SK-MEL-5 (cell line): ENCODE measurements around the gene RFC4. TPM values are rescaled to one million over a fixed set of nuclear protein-coding genes. Genes with fewer than 3 reads are reported as not detected.
A peak's percentile ranks its signal among the peaks of the same experiment; 100 is the strongest.

Experiments
- DNase-seq: peaks from one replicate; pipeline ENCODE4 v3.0.0-alpha.2; 2016; ENCODE audit warnings: low read depth, low spot score
- in situ Hi-C: cut with HindIII; loops from 2 replicates; pipeline ENCODE4 v1.10.0; 2016; ENCODE audit warnings: low sequenced_read_pairs, high pct_unique_total_duplicates, low pct_unique_long_range_greater_than_20kb
- total RNA-seq: library from RNA; depleted of rRNA; stranded (reverse); fragments of >200 nt; shearing (Covaris generic); gene quantifications from 2 replicates; pipeline ENCODE4 v1.2.3, GENCODE V29; 2014

Gene RFC4
- total RNA-seq, 1 experiment from 2014 or later: 57.3 TPM

GRCh38 chr3:186772701-186773417 lies 33.4 kb downstream of the RFC4 start:
- in situ Hi-C loops: no loop called here
- peak; percentile 91 for DNase-seq

GRCh38 chr3:186772281-186772694 lies 34.0 kb downstream of the RFC4 start:
- DNase-seq: no peak
- in situ Hi-C loops: no loop called here

GRCh38 chr3:186760897-186761447 lies 45.3 kb downstream of the RFC4 start:
- DNase-seq: no peak
- in situ Hi-C loops: no loop called here

- DNase-seq: no peak
- in situ Hi-C loops: no loop called here
Observed at GRCh38 chr3:186760141-186760833, 46.0 kb downstream of the RFC4 start.

GRCh38 chr3:186759231-186759930 lies 46.9 kb downstream of the RFC4 start:
- in situ Hi-C loops: no loop called here
- DNase-seq: no peak

- in situ Hi-C loops: no loop called here
- DNase-seq: no peak
Observed at GRCh38 chr3:186757686-186758220, 48.5 kb downstream of the RFC4 start.

GRCh38 chr3:186757214-186757613 lies 49.1 kb downstream of the RFC4 start:
- in situ Hi-C loops: no loop called here
- DNase-seq: no peak

GRCh38 chr3:186754871-186755270 lies 51.4 kb downstream of the RFC4 start:
- in situ Hi-C loops: no loop called here

GRCh38 chr3:186754006-186754405 lies 52.3 kb downstream of the RFC4 start:
- in situ Hi-C loops: no loop called here

More at GRCh38 chr3:186754871-186755270, 51.4 kb downstream of the RFC4 start:
- no peak for DNase-seq

GRCh38 chr3:186751480-186751879 lies 54.8 kb downstream of the RFC4 start:
- DNase-seq: no peak

More at GRCh38 chr3:186754006-186754405, 52.3 kb downstream of the RFC4 start:
- DNase-seq: no peak

GRCh38 chr3:186750316-186750715 lies 56.0 kb downstream of the RFC4 start:
- in situ Hi-C loops: no loop called here
- no peak for DNase-seq

More at GRCh38 chr3:186751480-186751879, 54.8 kb downstream of the RFC4 start:
- in situ Hi-C loops: no loop called here

GRCh38 chr3:186746008-186746407 lies 60.3 kb downstream of the RFC4 start:
- DNase-seq: no peak
- in situ Hi-C loops: no loop called here

- no peak for DNase-seq
Observed at GRCh38 chr3:186743666-186744065, 62.6 kb downstream of the RFC4 start.

GRCh38 chr3:186742618-186743380 lies 63.5 kb downstream of the RFC4 start:
- DNase-seq: no peak

More at GRCh38 chr3:186743666-186744065, 62.6 kb downstream of the RFC4 start:
- in situ Hi-C loops: no loop called here

More at GRCh38 chr3:186742618-186743380, 63.5 kb downstream of the RFC4 start:
- in situ Hi-C loops: no loop called here
